ENCODE data around the gene GPR108. TPM values are rescaled to one million over a fixed set of nuclear protein-coding genes. Genes with fewer than 3 reads are reported as not detected.

The GPR108 gene
- total and polyA plus RNA-seq, 2 of the 13 experiments (the other 11 are each of a cell fraction or from before 2014, with no cell fraction given), result 36.4 to 63.0 TPM

DNA sequence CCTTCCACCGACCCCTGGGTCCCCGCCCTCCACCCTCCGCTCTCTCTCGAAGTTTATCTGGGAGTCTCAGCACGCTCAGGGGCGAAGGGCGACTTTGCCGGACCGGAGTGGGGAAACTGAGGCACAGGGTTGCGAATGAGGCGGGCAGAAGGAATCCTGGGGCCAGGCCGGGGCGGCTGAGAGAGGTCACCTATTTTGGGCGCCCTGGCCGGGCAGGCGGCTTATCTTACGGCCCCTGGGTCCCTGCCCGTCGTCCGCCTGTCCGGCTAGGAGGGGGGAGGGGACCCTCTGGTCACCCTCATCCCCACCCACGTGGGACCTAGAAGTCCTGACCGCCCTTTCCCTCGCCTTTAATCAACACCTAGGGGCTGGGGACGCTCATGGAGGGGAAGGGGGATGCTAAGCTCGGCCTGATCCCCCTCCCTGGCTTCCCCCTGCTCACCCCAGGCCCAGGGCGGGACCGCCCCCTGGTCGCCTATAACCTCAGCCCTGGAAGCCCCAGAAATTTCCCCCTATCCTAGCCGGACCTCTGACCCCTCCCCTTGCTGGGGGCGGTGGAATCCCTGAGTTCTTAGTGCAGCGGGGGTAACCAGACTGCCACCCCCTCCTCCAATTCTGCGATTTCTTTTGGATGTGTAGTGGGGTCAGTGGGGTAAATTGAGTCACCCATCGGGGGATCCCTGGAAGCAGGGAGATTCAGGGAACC lies 2.7 kb upstream of the GPR108 start (continued):
- TF ChIP-seq NFAT5 (CRISPR knock-in tag; IDR thresholded peaks at IDR 0.05) (no peak), RCOR2 (CRISPR knock-in tag; IDR thresholded peaks at IDR 0.05) (no peak), KAT8 (CRISPR knock-in tag; IDR thresholded peaks at IDR 0.05) (no peak), KAT7 (CRISPR knock-in tag; IDR thresholded peaks at IDR 0.05; ENCODE audit: borderline replicate concordance) (no peak), ZC3H13 (CRISPR knock-in tag; IDR thresholded peaks at IDR 0.05) (no peak), ZNF256 (CRISPR knock-in tag; conservative IDR thresholded peaks at IDR 0.05) (no peak), TMF1 (CRISPR knock-in tag; IDR thresholded peaks at IDR 0.05; ENCODE audit: low read depth) (no peak), ZNF570 (CRISPR knock-in tag; IDR thresholded peaks at IDR 0.05; ENCODE audit: borderline replicate concordance) (no peak), BORCS8-MEF2B (CRISPR knock-in tag; IDR thresholded peaks at IDR 0.05) (no peak), PHF21A (CRISPR knock-in tag; IDR thresholded peaks at IDR 0.05) (no peak; the same call in none of the 2 replicates), PRMT3 (CRISPR knock-in tag; IDR thresholded peaks at IDR 0.05; ENCODE audit: borderline replicate concordance, low read depth) (no peak), FOXJ3 (CRISPR knock-in tag; IDR thresholded peaks at IDR 0.05; ENCODE audit: borderline replicate concordance) (no peak), FOXO4 (CRISPR knock-in tag; conservative IDR thresholded peaks at IDR 0.05) (no peak), ASH2L (IDR thresholded peaks at IDR 0.05; ENCODE audit: insufficient read length, low read depth, low read length) (no peak), ARID4A (CRISPR knock-in tag; IDR thresholded peaks at IDR 0.05; ENCODE audit: borderline replicate concordance) (peak; percentile 4; the same call in 1 of the 2 replicates)
- TF ChIP-seq, protein P1, sequence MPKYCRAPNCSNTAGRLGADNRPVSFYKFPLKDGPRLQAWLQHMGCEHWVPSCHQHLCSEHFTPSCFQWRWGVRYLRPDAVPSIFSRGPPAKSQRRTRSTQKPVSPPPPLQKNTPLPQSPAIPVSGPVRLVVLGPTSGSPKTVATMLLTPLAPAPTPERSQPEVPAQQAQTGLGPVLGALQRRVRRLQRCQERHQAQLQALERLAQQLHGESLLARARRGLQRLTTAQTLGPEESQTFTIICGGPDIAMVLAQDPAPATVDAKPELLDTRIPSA (CRISPR knock-in tag; IDR thresholded peaks at IDR 0.05; ENCODE audit: borderline replicate concordance), result no peak
